MM.1S (cell line): Measurements from ENCODE around the gene GALNT7.

Experiments
- EZH2 ChIP-seq: fragments of 300-600 bp; sonication (generic); optimal IDR thresholded peaks from 2 replicates; pipeline ENCODE3; 2017; ENCODE audit warnings: low read depth, mild to moderate bottlenecking, antibody characterized with exemption, low read length, mixed read lengths
- EZH2phosphoT487 ChIP-seq: fragments of 300-600 bp; sonication (generic); IDR thresholded peaks from 2 replicates; pipeline ENCODE4 v1.6.1; 2018; ENCODE audit warnings: antibody characterized with exemption, low read length
- TF ChIP-seq, protein P1 (sequence below): fragments of 300-600 bp; sonication (generic); IDR thresholded peaks from 2 replicates; pipeline ENCODE4 v1.5.1; 2016; ENCODE audit warnings: antibody characterized with exemption, low read length, mixed read lengths

GRCh38 chr4:173307778-173308177 lies 139.2 kb downstream of the GALNT7 start:
- TF ChIP-seq EZH2: no peak
- TF ChIP-seq EZH2phosphoT487: no peak
- TF ChIP-seq, protein P1, sequence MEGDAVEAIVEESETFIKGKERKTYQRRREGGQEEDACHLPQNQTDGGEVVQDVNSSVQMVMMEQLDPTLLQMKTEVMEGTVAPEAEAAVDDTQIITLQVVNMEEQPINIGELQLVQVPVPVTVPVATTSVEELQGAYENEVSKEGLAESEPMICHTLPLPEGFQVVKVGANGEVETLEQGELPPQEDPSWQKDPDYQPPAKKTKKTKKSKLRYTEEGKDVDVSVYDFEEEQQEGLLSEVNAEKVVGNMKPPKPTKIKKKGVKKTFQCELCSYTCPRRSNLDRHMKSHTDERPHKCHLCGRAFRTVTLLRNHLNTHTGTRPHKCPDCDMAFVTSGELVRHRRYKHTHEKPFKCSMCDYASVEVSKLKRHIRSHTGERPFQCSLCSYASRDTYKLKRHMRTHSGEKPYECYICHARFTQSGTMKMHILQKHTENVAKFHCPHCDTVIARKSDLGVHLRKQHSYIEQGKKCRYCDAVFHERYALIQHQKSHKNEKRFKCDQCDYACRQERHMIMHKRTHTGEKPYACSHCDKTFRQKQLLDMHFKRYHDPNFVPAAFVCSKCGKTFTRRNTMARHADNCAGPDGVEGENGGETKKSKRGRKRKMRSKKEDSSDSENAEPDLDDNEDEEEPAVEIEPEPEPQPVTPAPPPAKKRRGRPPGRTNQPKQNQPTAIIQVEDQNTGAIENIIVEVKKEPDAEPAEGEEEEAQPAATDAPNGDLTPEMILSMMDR: no peak
